Measurements from ENCODE around the gene ANO1.

DNA sequence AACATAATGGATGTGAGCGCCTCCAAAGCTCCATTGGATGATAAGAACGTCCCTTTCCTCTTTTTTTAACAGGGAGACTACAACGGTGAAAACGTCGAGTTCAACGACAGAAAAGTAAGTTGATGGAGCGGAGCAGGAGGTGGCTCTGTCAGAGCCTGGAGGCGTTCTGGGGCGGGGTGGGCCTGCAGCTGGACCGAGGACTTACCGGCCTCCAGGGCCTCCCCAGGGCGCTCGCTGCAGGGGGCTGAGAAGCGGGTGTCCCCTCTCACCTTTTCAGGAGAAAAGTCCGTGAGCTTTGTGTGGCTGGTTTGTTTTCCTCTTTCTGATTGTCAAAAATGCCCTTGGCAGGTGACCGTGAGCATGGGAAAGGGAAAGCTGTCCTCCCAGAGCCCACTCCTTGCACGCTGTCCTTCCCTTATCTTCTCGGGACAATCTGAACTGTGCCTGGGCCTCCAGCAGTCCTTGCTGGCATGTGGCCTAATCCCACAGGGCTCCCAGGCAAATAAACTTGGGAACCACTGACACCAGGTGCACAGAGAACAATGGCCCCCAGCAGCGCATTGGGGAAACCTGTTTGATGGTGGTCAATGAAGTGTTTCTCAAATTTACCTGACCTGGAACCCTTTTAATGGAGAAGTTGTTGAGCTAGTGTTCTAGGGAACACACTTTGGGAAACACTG is 38.4 kb downstream of the ANO1 start:
- TF ChIP-seq EZH2 (IDR thresholded peaks at IDR 0.05) (no peak), POLR2AphosphoS5 (IDR thresholded peaks at IDR 0.05; ENCODE audit: borderline replicate concordance, low read depth, low read length) (no peak), FOXP2 (optimal IDR thresholded peaks at IDR 0.05; ENCODE audit: control extremely low read depth, extremely low read length, insufficient read depth) (no peak)

Measured in SK-N-MC (cell line).